Type B pancreatic cell (in vitro differentiated cells): ENCODE measurements around the gene UBALD1. TPM values are rescaled to one million over a fixed set of nuclear protein-coding genes. Genes with fewer than 3 reads are reported as not detected.
A peak's percentile ranks its signal among the peaks of the same experiment; 100 is the strongest.

ENCODE experiments used
- DNase-seq: peaks from one replicate; pipeline ENCODE4 v3.0.0; 2021; ENCODE audit warnings: mixed read lengths; ENCODE audit not compliant: unreplicated experiment; ENCODE audit errors: extremely low spot score
- H3K27ac Mint-ChIP-seq: 2 replicates; pipeline ENCODE4 v1.8.0; 2021; ENCODE audit warnings: mild to moderate bottlenecking, mixed read lengths
- H3K27me3 Mint-ChIP-seq: 2 replicates; pipeline ENCODE4 v1.8.0; 2021; ENCODE audit warnings: mixed read lengths
- H3K36me3 Mint-ChIP-seq: 2 replicates; pipeline ENCODE4 v1.8.0; 2021; ENCODE audit warnings: mixed read lengths
- H3K4me1 Mint-ChIP-seq: one replicate; pipeline ENCODE4 v1.8.0; 2021; ENCODE audit warnings: mixed read lengths; ENCODE audit not compliant: unreplicated experiment
- H3K4me3 Mint-ChIP-seq: 2 replicates; pipeline ENCODE4 v1.8.0; 2021; ENCODE audit warnings: mild to moderate bottlenecking, mixed read lengths
- H3K9me3 Mint-ChIP-seq: 2 replicates; pipeline ENCODE4 v1.8.0; 2021; ENCODE audit warnings: mixed read lengths
- total RNA-seq: library from RNA; stranded (reverse); gene quantifications from 2 replicates; pipeline ENCODE4 v1.2.1, GENCODE V29; 2021; ENCODE audit warnings: low replicate concordance
- TF ChIP-seq, protein P1 (sequence below): fragments of 200-600 bp; sonication (generic); conservative IDR thresholded peaks from 2 replicates; pipeline ENCODE4 v1.5.0; 2021; ENCODE audit warnings: antibody characterized with exemption, mild to moderate bottlenecking

The UBALD1 gene
- total RNA-seq, 1 donor from 2014 or later = 49.2 TPM

DNA sequence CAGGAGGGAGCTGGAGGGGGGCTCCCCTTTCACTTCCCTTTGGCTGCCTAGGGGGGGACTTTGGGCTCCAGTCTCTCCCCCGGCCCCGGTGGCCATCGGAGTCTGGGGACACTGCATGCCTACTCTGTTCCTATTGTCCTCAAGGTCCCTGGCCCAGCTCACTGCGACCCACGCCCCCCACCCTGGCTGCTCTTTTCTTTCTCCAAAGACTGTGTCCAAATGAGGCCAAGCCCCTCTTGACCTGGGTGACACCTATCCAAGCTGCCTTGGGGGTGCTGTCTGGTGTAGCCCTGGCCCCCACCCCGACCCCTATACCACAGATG, 12.9 kb downstream of the UBALD1 start:
- TF ChIP-seq, protein P1, sequence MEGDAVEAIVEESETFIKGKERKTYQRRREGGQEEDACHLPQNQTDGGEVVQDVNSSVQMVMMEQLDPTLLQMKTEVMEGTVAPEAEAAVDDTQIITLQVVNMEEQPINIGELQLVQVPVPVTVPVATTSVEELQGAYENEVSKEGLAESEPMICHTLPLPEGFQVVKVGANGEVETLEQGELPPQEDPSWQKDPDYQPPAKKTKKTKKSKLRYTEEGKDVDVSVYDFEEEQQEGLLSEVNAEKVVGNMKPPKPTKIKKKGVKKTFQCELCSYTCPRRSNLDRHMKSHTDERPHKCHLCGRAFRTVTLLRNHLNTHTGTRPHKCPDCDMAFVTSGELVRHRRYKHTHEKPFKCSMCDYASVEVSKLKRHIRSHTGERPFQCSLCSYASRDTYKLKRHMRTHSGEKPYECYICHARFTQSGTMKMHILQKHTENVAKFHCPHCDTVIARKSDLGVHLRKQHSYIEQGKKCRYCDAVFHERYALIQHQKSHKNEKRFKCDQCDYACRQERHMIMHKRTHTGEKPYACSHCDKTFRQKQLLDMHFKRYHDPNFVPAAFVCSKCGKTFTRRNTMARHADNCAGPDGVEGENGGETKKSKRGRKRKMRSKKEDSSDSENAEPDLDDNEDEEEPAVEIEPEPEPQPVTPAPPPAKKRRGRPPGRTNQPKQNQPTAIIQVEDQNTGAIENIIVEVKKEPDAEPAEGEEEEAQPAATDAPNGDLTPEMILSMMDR = no peak
- H3K4me1 Mint-ChIP-seq = peaks cover 4% of the 10 kb centered on the region
- DNase-seq = no peak
- peaks cover 4% of the 10 kb centered on the region for H3K36me3 Mint-ChIP-seq
- no peak overlapping the region for H3K4me3 Mint-ChIP-seq
- H3K9me3 Mint-ChIP-seq = no peaks in the 10 kb centered on the region
- H3K27me3 Mint-ChIP-seq = no peaks in the 10 kb centered on the region
- peak overlapping the region; percentile 64 for H3K27ac Mint-ChIP-seq

DNA sequence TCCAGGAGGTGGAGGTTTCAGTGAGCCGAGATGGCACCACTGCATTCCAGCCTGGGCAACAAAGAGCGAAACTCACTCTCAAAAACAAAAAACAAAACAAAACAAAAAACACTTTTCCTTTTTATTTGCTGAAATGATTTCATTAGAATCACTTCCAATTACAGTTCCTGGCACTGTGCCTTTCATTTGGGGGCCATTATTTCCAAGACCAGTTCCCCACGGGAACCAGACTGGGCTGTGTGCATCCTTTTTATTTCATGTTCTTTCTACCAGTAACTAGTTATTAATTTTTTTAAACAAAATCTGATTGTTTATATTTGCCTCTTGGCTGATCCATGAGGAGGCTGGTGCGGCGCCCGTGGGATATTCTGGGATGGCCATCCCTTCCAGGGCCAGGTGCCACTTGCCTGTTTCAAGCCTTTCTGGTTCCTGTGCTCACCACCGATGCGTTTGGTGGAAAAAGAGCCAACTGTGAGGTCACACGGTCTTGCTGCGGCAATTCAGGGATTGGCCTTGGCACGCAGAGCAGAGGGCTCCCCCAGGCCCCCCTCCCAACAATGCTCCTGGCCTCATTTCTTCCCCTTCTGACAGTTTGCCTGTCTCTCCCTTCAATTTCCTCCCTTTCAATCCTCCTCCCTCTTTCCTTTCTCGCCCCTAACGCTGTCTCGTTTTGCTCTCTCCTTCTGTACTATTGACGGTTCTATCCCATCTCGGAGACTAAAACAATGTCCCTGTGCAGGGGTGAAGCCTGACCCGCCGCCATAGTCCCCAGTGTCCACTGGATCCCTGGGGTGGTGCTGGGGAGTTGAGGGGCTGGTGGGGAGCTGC, 13.4 kb downstream of the UBALD1 start:
- TF ChIP-seq, protein P1 = no peak
- no peaks in the 10 kb centered on the region for H3K9me3 Mint-ChIP-seq
- H3K4me1 Mint-ChIP-seq = peaks cover 4% of the 10 kb centered on the region
- H3K36me3 Mint-ChIP-seq = peaks cover 2% of the 10 kb centered on the region
- H3K27me3 Mint-ChIP-seq = no peaks in the 10 kb centered on the region
- DNase-seq = no peak
- peak overlapping the region; percentile 64 for H3K27ac Mint-ChIP-seq
- no peak overlapping the region for H3K4me3 Mint-ChIP-seq

DNA sequence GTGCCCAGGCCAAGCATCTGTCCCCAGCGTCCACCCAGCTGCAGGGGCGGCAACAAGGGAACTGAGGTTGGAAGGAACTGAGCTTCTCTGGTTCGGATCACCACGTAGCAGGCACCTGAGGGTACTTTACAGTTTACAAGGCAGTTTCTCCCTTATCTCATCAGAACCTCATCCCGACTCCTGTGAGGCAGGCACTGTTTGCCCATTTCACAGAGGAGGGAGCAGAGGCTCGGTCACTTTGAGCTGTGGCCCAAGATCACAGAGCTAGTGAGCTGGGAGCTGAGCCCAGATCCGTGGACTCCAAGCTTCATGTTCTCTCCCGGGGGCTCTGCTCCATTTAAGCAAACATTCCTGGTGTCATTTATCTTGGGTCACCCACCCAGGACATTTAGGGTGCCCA, 15.1 kb downstream of the UBALD1 start:
- Mint-ChIP-seq H3K36me3 (no peaks in the 10 kb centered on the region), H3K4me1 (peaks cover 4% of the 10 kb centered on the region), H3K27ac (peak overlapping the region; percentile 46), H3K27me3 (no peaks in the 10 kb centered on the region), H3K4me3 (no peak overlapping the region), H3K9me3 (no peaks in the 10 kb centered on the region)
- DNase-seq = no peak
- TF ChIP-seq, protein P1 = no peak

DNA sequence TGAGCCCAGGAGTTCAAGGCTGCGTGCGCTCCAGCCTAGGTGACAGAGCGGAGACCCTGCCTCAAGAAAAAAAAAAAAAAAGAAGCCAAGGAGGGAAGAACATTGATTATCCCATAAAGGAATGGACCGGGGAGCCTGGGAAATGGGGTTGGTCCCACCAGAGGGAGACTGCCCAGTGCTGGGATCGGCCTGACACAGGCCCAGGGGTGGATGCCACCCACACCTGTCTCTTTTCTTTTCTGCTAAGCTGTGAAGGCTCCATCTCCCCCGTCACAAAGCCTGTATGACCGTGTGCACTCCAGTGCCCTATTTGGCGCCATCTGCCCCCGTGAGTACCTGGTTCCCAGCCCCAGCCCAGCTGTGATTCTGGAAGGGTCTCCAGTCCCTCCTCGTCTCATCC, 15.7 kb downstream of the UBALD1 start:
- H3K27me3 Mint-ChIP-seq = no peaks in the 10 kb centered on the region
- no peaks in the 10 kb centered on the region for H3K36me3 Mint-ChIP-seq
- no peak overlapping the region for H3K4me3 Mint-ChIP-seq
- no peaks in the 10 kb centered on the region for H3K9me3 Mint-ChIP-seq
- TF ChIP-seq, protein P1 = no peak
- peaks cover 4% of the 10 kb centered on the region for H3K4me1 Mint-ChIP-seq
- DNase-seq = no peak
- H3K27ac Mint-ChIP-seq = peak overlapping the region; percentile 46

DNA sequence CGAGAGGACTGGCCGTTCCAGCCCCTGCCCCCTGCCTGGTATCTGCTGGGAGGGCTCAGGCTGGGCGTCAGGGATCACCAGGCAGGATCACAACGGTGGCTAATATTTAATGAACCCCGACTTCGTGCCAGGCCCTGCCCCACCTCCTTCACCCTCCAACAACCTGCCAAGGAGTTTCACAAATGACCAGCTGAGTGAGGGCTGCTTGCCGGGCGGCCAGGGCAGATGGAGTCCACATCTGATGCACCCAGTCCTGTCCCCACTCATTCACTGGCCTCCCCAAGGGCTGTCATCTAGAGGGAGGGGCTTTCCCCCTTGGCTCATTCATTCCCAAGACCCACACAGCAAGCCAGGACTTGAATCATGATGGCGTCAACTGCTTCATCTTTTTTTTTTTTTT, 17.5 kb downstream of the UBALD1 start:
- no peak overlapping the region for H3K27ac Mint-ChIP-seq
- no peaks in the 10 kb centered on the region for H3K9me3 Mint-ChIP-seq
- no peak overlapping the region for H3K4me3 Mint-ChIP-seq
- peaks cover 4% of the 10 kb centered on the region for H3K4me1 Mint-ChIP-seq
- no peak for DNase-seq
- TF ChIP-seq, protein P1 = no peak
- H3K36me3 Mint-ChIP-seq = no peaks in the 10 kb centered on the region
- H3K27me3 Mint-ChIP-seq = peaks cover 4% of the 10 kb centered on the region
